ENCODE data around the gene TMEM217. TPM values are rescaled to one million over a fixed set of nuclear protein-coding genes. Genes with fewer than 3 reads are reported as not detected.
"Not testable (repeated sequence)": the region's sequence is repeated elsewhere in the genome, so short reads cannot be mapped to it uniquely, and the experiment has no call there.

The TMEM217 gene
- total RNA-seq, 4 donors from 2014 or later, result 0.41 to 1.4 (median 1.1) TPM; not detected in 1

DNA sequence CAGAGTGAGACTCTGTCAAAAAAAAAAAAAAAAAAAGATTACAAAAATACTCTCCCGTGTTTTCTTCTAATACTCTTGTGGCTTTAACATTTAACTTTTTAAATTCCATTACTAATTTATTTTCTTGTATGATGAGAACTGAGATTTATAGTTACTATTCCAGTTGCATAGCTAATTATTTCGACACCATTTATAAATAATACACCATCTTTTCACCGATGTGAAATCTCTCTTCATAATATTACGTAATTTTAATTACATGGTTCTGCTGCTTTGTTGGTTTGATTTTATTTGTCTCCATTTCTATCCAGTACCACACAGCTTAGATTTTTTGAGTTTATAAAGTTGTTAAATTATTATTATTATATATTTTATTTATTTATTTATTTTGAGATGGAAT is 42.0 kb upstream of the TMEM217 start:
- Histone ChIP-seq H3K36me3 (peaks cover 0 to 16% (median 7%) of the 10 kb centered on the region in 4 donors), H3K4me1 (no peaks in the 10 kb centered on the region), H3K4me3 (no peak overlapping the region), H3K27me3 (no peaks in the 10 kb centered on the region), H3K27ac (no peak overlapping the region), H3K9me3 (no peaks in the 10 kb centered on the region)
- TF ChIP-seq EP300 (IDR thresholded peaks at IDR 0.05; ENCODE audit: low read depth), result no peak
- no peak for TF ChIP-seq POLR2A (IDR thresholded peaks at IDR 0.05)
- TF ChIP-seq, protein P1, sequence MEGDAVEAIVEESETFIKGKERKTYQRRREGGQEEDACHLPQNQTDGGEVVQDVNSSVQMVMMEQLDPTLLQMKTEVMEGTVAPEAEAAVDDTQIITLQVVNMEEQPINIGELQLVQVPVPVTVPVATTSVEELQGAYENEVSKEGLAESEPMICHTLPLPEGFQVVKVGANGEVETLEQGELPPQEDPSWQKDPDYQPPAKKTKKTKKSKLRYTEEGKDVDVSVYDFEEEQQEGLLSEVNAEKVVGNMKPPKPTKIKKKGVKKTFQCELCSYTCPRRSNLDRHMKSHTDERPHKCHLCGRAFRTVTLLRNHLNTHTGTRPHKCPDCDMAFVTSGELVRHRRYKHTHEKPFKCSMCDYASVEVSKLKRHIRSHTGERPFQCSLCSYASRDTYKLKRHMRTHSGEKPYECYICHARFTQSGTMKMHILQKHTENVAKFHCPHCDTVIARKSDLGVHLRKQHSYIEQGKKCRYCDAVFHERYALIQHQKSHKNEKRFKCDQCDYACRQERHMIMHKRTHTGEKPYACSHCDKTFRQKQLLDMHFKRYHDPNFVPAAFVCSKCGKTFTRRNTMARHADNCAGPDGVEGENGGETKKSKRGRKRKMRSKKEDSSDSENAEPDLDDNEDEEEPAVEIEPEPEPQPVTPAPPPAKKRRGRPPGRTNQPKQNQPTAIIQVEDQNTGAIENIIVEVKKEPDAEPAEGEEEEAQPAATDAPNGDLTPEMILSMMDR (IDR thresholded peaks at IDR 0.05), result no peak
- no peak for TF ChIP-seq POLR2AphosphoS5 (IDR thresholded peaks at IDR 0.05)
- 89 to 90% methylated on average over 4 of the region's 4 CpGs for WGBS, 2 donors (ENCODE audit: low coverage in 1 of 2)
- in situ Hi-C loops (cut with MboI; ENCODE audit: low pct_ligation_motif_present in 1 of 4, low pct_unique_long_range_greater_than_20kb in 1 of 4, low sequenced_read_pairs in 3 of 4), result no loop called here
- intact Hi-C loops (cut with DNase I; ENCODE audit: low total_unique reads), result no loop called here
- no peak for DNase-seq

DNA sequence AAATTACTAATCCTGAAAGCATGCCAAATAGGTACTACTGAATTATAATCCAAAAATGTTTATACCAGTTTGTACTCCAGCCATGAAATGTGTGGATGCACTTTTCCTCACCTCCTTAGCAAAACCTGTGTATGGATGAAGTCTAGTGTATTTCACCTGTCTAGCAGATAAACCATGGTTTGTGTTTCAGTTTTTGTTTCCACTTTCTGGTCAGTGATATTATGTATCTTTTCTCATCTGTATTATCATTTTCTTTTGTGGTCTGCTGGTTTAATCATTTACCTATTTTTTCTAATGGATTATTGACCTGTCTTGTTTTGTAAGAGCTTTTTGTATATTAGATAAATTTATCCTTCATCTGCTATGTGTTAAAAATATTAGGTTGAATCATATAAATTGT is 41.0 kb upstream of the TMEM217 start:
- Histone ChIP-seq H3K27me3 (no peaks in the 10 kb centered on the region), H3K4me3 (no peak overlapping the region), H3K9me3 (no peaks in the 10 kb centered on the region), H3K27ac (no peak overlapping the region), H3K36me3 (peaks cover 0 to 24% (median 8%) of the 10 kb centered on the region in 4 donors), H3K4me1 (no peaks in the 10 kb centered on the region)
- in situ Hi-C loops (cut with MboI; ENCODE audit: low pct_ligation_motif_present in 1 of 4, low pct_unique_long_range_greater_than_20kb in 1 of 4, low sequenced_read_pairs in 3 of 4) (no loop called here), intact Hi-C loops (cut with DNase I; ENCODE audit: low total_unique reads) (no loop called here)
- DNase-seq, result no peak
- no peak for TF ChIP-seq POLR2AphosphoS5 (IDR thresholded peaks at IDR 0.05)
- no peak for TF ChIP-seq POLR2A (IDR thresholded peaks at IDR 0.05)
- TF ChIP-seq EP300 (IDR thresholded peaks at IDR 0.05; ENCODE audit: low read depth), result no peak
- TF ChIP-seq, protein P1 (IDR thresholded peaks at IDR 0.05), result no peak

DNA sequence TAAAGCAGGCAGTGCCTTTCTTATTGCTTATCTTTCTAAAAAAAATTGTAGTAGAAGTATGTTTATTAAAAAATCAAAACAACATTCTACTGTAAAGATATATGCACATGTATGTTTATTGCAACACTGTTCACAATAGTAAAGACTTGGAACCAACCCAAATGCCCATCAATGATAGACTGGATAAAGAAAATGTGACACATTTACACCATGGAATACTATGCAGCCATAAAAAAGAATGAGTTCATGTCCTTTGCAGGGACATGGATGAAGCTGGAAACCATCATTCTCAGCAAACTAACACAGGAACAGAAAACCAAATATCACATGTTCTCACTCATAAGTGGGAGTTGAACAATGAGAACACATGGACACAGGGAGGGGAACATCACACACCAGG is 39.7 kb upstream of the TMEM217 start:
- not testable (repeated sequence) for DNase-seq

DNA sequence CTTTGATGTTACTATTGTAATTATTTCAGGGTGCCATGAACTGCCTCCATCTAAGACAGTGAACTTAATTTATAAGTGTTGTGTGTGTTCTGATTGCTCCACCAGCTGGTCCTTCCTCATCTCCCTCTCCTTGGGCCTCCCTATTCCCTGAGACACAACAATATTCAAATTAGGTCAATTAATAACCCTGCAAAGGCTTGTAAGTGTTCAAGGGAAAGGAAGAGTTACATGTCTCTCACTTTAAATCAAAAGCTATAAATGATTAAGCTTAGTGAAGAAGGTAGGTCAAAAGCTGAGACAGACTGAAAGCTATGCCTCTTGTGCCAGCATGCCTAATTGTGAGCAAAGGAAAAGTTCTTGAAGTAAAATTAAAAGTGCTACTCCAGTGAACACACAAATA is 35.5 kb upstream of the TMEM217 start:
- no peak for DNase-seq
- Histone ChIP-seq H3K4me1 (no peaks in the 10 kb centered on the region), H3K36me3 (peaks cover 0 to 29% (median 8%) of the 10 kb centered on the region in 4 donors), H3K9me3 (no peaks in the 10 kb centered on the region), H3K27ac (no peak overlapping the region), H3K27me3 (no peaks in the 10 kb centered on the region), H3K4me3 (no peak overlapping the region)
- TF ChIP-seq EP300 (IDR thresholded peaks at IDR 0.05; ENCODE audit: low read depth) (no peak), POLR2AphosphoS5 (IDR thresholded peaks at IDR 0.05) (no peak), POLR2A (IDR thresholded peaks at IDR 0.05) (no peak)
- TF ChIP-seq, protein P1 (IDR thresholded peaks at IDR 0.05), result no peak
- in situ Hi-C loops (cut with MboI; ENCODE audit: low pct_ligation_motif_present in 1 of 4, low pct_unique_long_range_greater_than_20kb in 1 of 4, low sequenced_read_pairs in 3 of 4) (no loop called here), intact Hi-C loops (cut with DNase I; ENCODE audit: low total_unique reads) (no loop called here)

More for the DNA sequence above, 39.7 kb upstream of the TMEM217 start:
- H3K36me3 ChIP-seq, result peaks cover 0 to 18% (median 9%) of the 10 kb centered on the region in 4 donors
- H3K4me1 ChIP-seq; intact Hi-C loops (cut with DNase I; ENCODE audit: low total_unique reads); H3K9me3 ChIP-seq; in situ Hi-C loops (cut with MboI; ENCODE audit: low pct_ligation_motif_present in 1 of 4, low pct_unique_long_range_greater_than_20kb in 1 of 4, low sequenced_read_pairs in 3 of 4); H3K27me3 ChIP-seq; H3K4me3 ChIP-seq; H3K27ac ChIP-seq: not testable (repeated sequence)

DNA sequence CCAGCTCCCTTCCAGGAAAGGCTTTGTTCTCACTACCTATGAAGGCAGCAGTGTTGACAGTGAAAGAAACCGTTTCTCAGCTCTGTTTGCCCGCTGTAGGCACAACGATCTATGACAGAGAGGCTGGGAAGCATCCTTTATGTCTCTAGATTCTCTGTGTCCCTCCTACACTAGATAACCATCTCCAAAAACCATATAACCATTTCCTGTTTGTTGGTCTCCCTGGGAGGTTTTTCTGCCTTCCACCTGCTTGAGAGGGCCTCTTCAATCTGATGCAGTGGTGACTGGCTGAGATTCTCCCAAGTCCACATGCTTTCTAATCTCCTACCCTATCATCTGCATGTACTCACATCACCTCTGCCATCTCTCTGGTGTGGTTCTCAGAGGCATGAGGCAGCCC is 32.0 kb upstream of the TMEM217 start:
- H3K36me3 ChIP-seq, result peaks cover 0 to 37% (median 10%) of the 10 kb centered on the region in 4 donors
- TF ChIP-seq POLR2AphosphoS5 (IDR thresholded peaks at IDR 0.05) (no peak), EP300 (IDR thresholded peaks at IDR 0.05; ENCODE audit: low read depth) (no peak), POLR2A (IDR thresholded peaks at IDR 0.05) (no peak)
- TF ChIP-seq, protein P1 (IDR thresholded peaks at IDR 0.05), result no peak
- H3K4me1 ChIP-seq, result no peaks in the 10 kb centered on the region
- WGBS, 2 donors (ENCODE audit: low coverage in 1 of 2), result 93% methylated on average over 3 of the region's 3 CpGs; no CpG with 5 or more reads in 1 of the 2 donors
- H3K27ac ChIP-seq, result no peak overlapping the region
- intact Hi-C loops (cut with DNase I; ENCODE audit: low total_unique reads) (no loop called here), in situ Hi-C loops (cut with MboI; ENCODE audit: low pct_ligation_motif_present in 1 of 4, low pct_unique_long_range_greater_than_20kb in 1 of 4, low sequenced_read_pairs in 3 of 4) (no loop called here)
- no peaks in the 10 kb centered on the region for H3K27me3 ChIP-seq
- no peaks in the 10 kb centered on the region for H3K9me3 ChIP-seq
- H3K4me3 ChIP-seq, result no peak overlapping the region
- no peak for DNase-seq
